HG03432 (cell line): Measurements from ENCODE around the gene ARHGAP26.
"Not testable (repeated sequence)": the region's sequence is repeated elsewhere in the genome, so short reads cannot be mapped to it uniquely, and the experiment has no call there.

Experiments
- ATAC-seq: cut with Tn5 transposase; IDR thresholded peaks from one replicate; pipeline ENCODE4 v1.9.1; 2021; ENCODE audit warnings: mild to moderate bottlenecking, moderate library complexity; ENCODE audit not compliant: unreplicated experiment

Gene ARHGAP26

GRCh38 chr5:142976861-142977260 lies 206.7 kb downstream of the ARHGAP26 start:
- ATAC-seq: no peak

DNA sequence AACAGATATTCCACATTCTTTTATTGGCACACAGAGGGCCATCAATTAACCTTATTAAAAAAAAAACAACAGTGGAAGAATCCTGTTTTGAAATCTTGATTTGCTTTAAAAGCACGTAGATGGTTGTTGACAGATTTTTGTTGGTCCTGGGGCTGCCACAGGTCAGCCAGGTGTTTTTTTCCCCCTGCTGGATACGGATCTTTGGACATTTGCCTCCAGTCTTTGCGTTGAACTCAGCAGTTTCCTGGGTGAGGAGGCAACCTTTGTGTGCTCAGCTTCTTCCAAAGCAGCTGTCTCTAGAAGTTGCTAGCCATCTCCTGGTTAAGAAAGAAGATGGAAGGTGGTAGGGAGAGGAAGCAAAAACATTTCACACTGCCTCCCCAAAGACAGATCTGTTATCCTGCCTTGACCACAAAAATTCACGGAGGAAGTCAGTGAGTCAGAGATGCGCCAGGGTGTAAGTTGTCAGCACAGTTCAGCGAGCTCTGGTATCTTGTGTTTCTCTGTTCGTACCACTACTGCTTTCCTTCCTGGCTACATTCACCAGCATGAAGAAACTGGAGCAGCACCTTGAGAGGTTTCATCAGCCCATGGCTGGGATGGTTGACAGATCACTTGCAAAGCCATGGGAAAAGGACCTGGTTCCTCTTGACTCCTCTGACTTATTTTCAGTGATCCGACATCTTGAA lies 207.3 kb downstream of the ARHGAP26 start:
- peak; percentile 92 for ATAC-seq

DNA sequence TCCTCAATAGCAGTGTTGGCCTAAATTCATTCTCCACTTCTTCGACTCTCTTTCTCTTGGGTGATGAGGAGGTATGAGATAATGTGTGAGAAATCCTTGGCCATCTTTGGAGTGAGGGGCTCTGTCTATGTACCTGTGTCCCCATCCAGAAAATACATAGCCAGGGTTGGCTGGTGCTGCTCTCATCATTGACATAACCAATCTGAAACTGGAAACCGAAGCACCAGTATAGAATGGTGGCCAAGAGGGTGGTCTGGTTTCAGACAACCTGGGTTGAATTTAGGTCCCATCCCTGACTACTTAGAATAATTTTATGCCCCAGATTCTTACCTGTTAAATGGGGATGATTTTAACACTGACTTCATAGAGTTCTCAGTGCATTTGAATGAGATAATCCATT lies 208.1 kb downstream of the ARHGAP26 start:
- no peak for ATAC-seq

DNA sequence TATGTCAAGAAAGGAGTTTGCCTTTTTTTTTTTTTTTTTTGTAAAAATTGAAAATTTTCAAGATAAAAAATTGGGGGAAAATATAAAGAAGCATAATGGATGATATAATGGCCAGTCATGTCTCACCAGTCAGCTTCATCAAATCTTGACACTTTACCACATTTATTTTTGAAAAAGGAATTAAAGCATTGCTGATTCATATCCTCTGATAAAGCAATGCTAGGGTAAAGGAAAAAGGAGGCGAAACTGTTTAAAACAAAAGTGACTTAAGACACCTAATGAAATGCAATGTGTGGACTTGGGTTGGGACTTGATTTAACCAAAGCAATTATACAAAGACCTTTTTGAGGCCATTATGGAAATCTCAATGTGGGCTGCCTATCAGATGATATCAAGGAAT lies 208.5 kb downstream of the ARHGAP26 start:
- ATAC-seq: no peak

- ATAC-seq: no peak
Observed at GRCh38 chr5:142979636-142980035, 209.5 kb downstream of the ARHGAP26 start.

DNA sequence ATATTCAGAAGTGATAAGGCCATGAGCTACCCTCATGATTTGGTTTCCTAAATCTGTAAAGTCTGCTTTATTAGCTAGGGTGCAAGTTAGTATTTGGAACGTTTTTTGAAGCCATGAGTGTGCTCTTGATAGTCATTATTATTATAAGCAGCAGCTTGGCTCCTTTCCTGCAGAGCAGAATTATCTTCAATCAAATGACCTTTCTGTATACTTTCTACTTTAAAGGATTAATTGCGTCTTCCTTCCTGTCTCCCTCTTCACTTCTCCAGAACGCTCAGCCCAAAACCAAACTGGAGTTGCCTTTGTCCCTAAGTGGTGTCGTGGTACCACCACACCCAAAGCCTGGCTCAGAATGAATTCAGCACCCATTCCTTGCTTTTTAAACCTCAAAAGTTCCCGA lies 211.3 kb downstream of the ARHGAP26 start:
- ATAC-seq: no peak

DNA sequence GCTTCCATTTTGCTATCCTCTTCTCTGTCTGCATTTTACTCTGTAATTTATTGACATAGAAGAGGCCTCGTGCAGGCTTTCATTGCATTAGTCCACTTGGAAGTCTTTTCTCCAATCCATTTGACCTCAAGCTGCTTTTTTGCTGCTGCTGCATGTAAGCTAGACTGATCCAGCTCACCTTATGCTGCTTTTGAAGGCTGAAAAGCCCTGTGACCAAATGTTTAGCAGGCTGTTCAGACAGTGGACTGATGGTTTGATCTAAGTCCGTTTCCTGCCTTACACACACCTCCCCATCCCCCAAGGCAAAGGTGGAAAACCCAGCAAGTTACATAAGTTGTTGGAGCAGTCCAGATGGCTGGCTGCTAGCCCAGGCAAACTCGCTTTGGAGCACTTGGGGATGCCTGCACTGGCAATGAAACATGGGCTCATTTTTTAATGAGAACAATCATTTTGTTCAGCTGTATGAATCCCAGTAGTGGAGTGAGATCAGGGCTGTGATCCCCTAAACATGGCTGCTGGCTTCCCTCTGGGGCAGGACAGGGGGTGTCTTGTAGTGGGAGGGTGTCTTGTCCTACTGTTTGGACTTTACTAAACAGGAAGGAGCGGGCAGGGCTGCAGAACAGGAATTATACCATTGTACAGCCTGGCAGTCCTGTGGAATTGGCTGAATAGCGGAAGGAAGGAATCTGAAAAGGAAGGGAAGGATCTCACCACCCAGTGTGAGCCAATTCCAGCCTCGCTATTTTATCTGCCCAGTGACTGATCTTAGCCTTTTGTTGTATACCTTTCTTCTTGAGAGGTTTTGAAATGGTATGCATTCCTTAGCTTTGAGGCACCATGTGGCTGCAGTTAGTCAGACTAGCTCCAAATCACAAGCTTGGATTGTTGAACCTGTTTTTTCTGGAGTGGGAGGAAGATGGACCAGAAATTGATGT lies 212.0 kb downstream of the ARHGAP26 start:
- no peak for ATAC-seq

- ATAC-seq: no peak
Observed at GRCh38 chr5:142982821-142983200, 212.6 kb downstream of the ARHGAP26 start.

DNA sequence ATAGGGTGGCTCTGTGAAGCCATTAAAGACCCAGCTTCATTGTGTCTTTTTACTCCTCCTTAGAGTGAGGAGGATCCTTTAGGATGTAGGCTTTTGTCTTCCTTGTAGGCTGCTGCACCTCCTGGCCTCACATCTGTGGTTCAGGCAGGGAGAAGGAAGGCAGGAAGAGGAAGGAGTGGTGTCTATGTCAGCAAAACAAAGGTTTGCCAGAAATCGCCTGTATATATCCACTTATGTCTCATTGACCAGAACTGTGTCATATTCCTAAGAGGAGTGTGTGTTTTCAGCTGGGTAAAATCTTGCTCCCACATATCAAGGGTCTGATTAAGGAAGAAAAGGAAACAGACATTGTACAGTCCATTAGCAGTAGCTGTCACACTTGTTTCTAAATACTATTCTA lies 213.8 kb downstream of the ARHGAP26 start:
- no peak for ATAC-seq

- ATAC-seq: no peak
Observed at GRCh38 chr5:142984525-142984924, 214.3 kb downstream of the ARHGAP26 start.

DNA sequence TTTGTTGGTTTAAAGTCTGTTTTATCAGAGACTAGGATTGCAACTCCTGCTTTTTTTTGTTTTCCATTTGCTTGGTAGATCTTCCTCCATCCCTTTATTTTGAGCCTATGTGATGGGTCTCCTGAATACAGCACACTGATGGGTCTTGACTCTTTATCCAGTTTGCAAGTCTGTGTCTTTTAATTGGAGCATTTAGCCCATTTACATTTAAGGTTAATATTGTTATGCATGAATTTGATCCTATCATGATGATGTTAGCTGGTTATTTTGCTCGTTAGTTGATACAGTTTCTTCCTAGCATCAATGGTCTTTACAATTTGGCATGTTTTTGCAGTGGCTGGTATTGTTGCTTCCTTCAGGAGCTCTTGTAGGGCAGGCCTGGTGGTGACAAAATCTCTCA lies 219.1 kb downstream of the ARHGAP26 start:
- not testable (repeated sequence) for ATAC-seq

DNA sequence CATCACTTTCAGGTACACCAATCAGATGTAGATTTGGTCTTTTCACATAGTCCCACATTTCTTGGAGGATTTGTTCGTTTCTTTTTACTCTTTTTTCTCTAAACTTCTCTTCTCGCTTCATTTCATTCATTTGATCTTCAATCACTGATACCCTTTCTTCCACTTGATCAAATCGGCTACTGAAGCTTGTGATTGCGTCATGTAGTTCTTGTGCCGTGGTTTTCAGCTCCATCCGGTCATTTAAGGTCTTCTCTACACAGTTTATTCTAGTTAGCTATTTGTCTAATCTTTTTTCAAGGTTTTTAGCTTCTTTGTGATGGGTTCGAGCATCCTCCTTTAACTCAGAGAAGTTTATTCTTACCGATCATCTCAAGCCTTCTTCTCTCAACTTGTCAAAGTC lies 219.9 kb downstream of the ARHGAP26 start:
- not testable (repeated sequence) for ATAC-seq

- no peak for ATAC-seq
Observed at GRCh38 chr5:142994218-142994617, 224.0 kb downstream of the ARHGAP26 start.

DNA sequence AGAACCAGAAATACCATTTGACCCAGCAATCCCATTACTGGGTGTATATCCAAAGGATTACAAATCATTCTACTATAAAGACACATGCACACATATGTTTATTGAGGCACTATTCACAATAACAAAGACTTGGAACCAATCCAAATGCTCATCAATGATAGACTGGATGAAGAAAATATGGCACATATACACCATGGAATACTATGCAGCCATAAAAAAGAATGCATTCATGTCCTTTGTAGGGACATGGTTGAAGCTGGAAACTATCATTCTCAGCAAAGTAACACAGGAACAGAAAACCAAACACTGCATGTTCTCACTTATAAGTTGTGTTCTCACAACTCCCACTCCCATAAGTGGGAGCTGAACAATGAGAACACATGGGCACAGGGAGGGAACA lies 225.4 kb downstream of the ARHGAP26 start:
- not testable (repeated sequence) for ATAC-seq

DNA sequence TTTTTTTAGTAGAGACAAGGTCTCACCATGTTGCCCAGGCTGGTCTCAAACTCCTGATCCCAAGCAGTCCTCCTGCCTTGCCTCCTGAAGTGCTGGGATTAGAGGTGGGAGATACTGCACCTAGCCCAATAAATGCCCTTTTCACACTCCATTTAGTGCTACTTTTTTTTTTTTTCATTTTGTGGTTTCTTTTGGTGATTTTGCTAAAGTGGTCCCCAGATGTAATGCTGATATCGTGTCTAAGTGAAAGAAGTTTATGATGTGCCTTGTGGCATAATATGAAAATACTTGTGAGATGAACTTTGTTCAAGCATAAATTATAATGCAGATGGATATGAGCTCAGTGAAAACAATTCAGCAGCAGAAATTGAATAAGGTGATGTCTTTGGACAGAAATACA lies 227.4 kb downstream of the ARHGAP26 start:
- no peak for ATAC-seq

DNA sequence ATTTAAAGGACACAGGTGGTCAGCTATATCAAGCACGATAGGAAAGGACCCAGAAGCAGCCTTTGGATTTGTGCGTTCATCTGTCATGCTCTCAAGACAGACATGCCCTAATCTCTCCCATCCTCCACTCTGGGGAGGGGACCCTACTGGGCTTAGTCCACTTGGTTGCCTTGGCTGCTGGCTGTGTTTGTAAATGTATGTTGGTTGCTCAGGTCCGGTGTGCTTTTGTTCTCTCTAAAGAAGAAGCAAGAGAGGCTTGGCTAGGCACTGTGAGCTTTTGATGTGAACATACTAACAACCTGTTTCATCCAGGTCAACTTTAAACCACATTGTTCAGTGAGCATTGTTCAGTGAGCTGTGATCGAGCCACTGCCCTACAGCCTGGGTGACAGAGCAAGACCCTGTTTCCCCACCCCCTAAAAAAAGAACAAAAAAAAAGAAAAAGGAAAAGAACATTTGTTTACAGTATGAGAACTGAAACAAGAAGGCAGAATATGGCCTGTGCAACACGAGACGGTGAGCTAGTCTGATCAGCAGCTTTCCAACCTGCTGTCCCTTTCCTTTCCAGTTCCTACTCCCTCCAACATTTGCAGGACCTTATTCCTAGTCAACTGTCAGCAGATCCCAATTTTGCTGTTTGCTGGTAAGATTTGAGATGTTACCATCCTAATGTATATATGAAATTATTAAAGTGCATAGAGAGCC lies 228.3 kb downstream of the ARHGAP26 start:
- ATAC-seq: peak; percentile 33

- not testable (repeated sequence) for ATAC-seq
Observed at GRCh38 chr5:143000551-143000950, 230.4 kb downstream of the ARHGAP26 start.

- no peak for ATAC-seq
Observed at GRCh38 chr5:143001764-143002351, 231.7 kb downstream of the ARHGAP26 start.

- peak; percentile 73 for ATAC-seq
Observed at GRCh38 chr5:143002459-143003327, 232.5 kb downstream of the ARHGAP26 start.

DNA sequence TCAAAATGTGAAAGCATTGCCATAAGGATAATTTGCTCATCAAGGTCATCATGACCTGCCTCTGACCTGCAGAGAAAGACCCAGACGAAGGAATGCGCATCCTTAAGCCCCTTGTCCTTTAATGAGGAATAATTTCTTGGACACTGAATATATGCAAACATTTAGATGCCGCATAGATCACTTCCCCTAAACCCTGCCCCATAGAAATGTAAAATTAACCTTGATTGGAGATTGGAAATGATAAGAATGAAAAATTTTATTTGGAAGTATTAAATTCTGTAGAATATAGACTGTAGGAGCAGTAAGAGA lies 233.1 kb downstream of the ARHGAP26 start:
- ATAC-seq: no peak
